Hematopoietic multipotent progenitor cell treated with erythropoietin and hydrocortisone succinate and interleukin-3 and kit ligand, for 6 days (in vitro differentiated cells): ENCODE results near the gene MCAT.

Experiments used
- DNase-seq: peaks from one replicate; pipeline ENCODE4 v3.0.0-alpha.2; 2015

Gene MCAT, protein sequence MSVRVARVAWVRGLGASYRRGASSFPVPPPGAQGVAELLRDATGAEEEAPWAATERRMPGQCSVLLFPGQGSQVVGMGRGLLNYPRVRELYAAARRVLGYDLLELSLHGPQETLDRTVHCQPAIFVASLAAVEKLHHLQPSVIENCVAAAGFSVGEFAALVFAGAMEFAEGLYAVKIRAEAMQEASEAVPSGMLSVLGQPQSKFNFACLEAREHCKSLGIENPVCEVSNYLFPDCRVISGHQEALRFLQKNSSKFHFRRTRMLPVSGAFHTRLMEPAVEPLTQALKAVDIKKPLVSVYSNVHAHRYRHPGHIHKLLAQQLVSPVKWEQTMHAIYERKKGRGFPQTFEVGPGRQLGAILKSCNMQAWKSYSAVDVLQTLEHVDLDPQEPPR

DNA sequence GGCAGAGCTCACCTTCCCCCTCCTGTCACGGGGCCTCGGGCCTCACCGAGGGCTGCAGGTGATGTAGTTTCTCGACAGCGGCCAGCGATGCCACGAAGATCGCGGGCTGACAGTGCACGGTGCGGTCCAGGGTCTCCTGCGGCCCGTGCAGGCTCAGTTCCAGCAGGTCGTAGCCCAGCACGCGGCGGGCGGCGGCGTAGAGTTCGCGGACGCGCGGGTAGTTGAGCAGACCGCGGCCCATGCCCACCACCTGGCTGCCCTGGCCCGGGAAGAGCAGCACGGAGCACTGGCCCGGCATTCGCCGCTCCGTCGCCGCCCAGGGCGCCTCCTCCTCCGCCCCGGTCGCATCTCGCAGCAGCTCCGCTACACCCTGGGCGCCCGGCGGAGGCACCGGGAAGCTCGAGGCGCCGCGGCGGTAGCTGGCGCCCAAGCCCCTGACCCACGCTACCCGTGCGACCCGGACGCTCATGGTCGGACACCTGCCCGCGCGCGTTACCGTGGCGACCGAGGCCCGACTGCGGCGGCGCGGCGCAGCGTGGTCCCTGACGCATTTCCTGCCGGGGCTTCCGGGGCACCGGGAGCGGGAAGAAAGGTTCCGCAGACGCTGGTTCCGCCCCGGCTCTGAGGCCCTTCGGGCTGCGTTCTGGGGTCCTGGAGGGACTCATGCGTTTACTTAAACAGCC, at the start of gene MCAT:
Gene MCAT, minus strand, starts transcription at position 519 of the 683 bp plus-strand sequence. Its CDS starts 50 bp downstream, at position 469.
- peak; percentile 92 for DNase-seq

DNA sequence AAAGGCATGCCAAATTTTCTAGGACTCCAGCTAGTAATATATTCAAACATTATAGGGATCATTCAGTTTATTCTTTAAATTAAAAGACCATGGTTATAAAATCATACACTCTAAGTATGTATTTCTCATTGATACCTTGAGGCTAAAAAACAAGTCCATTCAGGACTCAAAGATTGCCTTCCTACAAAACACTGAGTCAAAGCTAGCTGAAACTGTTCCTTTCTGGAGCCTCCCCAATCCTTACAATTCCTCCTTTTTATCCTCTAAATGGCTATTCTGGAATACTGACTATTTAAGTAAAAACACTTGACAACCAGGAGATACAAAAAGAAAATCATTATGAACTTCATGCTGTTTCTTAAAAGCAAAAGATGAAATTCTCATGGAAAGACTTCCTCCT, 48.6 kb upstream of the MCAT start:
- DNase-seq: no peak

- no peak for DNase-seq
Measured at GRCh38 chr22:43188829-43189545, 45.8 kb upstream of the MCAT start.

GRCh38 chr22:43187171-43188099, 44.2 kb upstream of the MCAT start:
- peak; percentile 96 for DNase-seq

DNA sequence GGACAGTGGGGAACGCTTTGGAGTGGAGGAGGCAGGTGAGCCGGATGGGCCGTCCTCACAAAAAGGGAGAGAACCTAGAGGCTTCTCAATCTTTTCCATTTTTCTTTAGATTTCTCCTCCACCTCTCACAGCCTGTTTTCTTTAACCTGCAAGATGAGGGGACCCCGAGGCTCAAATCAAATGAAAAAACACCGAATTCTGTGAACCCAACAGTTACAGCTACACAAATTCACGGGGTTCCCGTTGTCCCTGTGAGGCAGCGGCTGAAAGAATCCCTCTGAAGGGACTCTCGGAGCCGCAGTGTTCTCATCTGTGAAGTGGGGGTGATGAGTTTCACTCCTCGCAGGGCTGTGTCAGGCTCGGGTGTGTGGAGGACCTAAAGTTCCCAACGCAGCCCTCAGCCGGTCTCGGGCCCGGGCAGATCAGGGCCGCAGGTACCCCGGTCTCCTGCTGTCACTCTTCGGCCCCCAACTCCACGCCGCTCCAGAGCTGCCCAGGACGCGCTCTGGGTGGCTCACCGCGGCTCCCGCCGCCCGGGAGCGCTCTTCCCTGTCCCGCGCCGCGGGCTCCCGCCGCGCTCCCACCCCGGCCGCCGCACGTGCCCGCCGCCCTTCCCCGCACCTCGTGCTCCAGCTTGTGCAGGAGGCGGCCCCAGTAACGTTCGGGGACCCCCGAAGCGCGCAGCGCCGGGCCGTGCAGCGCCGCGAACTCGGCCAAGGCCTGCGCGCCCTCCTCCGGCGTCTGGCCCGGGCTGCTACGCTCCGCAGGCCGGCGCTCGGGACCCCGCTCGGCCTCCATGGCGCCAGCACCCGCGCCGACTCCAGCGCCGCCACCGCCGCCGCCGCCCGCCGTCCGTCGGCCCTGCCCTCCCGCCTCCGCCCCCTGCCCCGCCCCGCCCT, 43.3 kb upstream of the MCAT start, which contains the start of gene TTLL12:
Gene TTLL12, minus strand, starts transcription at position 863 of the 899 bp plus-strand sequence. Its CDS starts 65 bp downstream, at position 798.
- DNase-seq: peak; percentile 73

DNA sequence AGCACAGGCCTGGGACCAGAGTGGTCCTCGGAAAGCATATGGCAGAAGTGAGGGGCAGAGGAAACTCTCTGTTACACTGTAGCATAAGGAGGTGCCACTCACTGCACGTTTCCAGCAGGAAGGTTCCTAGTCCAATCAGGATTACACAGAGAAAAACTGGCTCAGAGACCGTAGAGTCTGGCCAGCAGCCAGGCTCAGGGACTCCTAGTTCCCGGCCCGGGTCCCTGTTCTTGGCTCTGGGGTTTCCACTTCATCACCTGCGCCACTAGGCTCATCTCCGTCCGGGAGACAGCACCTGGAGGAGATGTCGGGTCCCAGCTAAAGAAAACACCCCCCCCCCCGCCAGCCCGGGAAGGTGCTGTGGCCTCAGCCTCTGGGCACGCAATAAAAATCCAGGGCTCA, 42.7 kb upstream of the MCAT start:
- peak; percentile 58 for DNase-seq

DNA sequence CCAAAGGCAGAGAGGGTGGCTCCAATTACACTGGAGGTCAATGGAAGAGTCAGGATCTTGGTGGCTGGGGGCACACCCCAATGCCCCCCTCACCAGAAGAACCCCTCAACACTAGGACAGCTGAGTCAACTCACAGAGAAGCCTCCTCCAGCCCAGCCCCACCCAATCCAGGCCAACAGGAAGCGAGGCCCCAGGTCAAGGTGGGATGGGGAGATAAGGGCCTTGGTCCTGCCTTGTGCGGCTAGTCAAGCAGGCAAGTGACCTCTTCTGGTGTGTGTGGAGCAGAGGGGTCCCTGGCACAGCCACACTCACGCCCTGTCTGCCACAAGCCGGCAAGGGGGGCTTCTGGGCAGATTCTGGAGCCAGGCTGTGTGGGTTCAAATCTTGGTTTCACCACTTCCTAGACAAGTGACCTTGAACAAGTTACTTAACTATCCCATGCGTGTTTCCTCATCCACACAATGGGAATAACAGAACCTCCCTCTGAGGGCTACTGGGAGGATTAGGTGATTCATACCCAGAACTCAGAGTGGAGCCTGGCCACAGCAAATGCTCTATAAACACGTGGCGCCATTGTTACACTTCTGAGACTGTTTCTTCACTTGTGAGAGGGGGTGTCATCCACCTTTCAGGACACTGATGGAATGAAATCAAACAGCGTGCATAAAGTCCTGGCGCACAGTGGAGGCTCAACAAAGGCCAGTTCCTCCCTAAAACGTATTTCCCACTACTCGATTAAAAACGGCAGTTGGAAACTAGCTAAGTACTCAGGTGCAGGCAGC, 40.5 kb upstream of the MCAT start:
- DNase-seq: peak; percentile 95

DNA sequence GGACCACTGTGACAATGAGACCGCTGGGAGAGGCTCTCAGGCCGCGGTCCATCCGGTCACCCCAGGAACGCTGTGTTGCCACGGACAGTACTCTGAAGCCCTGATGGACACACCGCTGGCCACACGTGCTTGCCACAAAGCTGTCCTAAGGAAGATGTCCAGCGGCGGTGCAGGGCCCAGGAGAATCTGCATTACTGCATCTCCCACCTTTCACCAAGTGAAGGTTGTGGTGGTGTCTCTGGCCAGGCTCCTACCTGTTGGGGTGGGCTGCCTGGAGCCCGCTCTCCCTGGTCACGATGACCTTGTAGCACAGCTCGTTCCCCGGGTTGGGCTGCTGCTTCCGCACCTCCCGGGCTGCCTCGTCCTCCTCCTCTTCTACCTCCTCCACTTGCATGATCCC, 39.5 kb upstream of the MCAT start:
- DNase-seq: no peak

GRCh38 chr22:43182118-43182517, 38.9 kb upstream of the MCAT start:
- DNase-seq: no peak

DNA sequence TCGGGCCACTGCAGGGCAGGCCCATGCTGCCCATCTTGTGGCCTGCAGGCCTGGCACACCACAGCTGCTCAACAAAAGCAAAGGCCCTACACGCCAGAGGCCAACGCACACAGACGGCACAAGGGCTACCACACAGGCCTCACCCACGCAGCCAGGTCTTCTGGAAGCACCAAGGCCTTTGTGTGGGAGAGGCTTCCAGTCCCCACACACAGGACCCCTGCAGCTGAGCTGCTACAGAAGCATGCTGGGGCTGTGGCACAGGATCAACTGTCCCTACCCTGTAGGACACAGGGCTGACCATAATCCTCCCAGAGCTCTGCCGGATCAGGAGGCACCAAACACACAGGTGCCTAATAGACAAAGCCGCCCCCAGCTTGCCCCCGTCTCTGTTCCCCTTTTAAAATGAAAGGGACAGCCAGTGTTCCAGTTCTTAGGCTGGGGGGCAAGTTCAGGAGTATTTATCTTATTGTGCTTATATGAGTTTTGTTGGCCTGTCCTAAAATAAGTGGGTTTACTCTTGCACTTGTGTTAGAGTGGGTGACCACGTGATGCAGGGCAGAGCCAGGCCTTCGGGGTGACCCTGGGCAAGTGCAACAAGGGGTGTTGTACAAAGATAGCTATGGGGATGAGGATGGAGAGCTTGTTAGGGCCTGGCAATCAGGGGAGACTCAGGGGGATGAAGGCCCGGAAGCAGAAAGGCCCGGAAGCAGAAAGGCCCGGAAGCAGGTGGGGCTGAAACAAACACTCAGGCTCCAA, 38.3 kb upstream of the MCAT start:
- no peak for DNase-seq

DNA sequence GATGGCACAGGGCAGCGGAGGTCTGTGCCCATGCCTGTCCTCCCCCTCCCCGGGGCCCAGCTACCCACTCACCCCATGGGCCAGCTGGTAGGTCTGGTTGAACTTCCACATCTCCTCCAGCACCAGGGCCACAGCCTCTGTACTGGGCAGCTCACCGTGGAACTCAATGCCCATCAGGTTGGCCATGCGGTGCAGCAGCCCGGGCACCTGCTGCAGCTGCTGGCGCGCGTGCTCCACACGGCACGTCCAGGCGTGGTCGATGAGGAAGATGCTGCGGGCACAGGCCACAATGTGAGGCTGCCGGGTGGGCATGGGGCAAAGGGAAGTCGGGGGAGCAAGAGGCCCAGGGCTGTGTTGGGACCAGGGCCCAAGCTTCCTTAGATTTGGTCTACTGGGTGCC, 37.5 kb upstream of the MCAT start:
- DNase-seq: no peak

GRCh38 chr22:43179911-43180195, 36.7 kb upstream of the MCAT start:
- no peak for DNase-seq

GRCh38 chr22:43179146-43179910, 36.1 kb upstream of the MCAT start:
- DNase-seq: no peak

- no peak for DNase-seq
Measured at GRCh38 chr22:43177479-43177878, 34.3 kb upstream of the MCAT start.

- no peak for DNase-seq
Measured at GRCh38 chr22:43176090-43176489, 32.9 kb upstream of the MCAT start.

- DNase-seq: no peak
Measured at GRCh38 chr22:43174941-43175531, 31.8 kb upstream of the MCAT start.

DNA sequence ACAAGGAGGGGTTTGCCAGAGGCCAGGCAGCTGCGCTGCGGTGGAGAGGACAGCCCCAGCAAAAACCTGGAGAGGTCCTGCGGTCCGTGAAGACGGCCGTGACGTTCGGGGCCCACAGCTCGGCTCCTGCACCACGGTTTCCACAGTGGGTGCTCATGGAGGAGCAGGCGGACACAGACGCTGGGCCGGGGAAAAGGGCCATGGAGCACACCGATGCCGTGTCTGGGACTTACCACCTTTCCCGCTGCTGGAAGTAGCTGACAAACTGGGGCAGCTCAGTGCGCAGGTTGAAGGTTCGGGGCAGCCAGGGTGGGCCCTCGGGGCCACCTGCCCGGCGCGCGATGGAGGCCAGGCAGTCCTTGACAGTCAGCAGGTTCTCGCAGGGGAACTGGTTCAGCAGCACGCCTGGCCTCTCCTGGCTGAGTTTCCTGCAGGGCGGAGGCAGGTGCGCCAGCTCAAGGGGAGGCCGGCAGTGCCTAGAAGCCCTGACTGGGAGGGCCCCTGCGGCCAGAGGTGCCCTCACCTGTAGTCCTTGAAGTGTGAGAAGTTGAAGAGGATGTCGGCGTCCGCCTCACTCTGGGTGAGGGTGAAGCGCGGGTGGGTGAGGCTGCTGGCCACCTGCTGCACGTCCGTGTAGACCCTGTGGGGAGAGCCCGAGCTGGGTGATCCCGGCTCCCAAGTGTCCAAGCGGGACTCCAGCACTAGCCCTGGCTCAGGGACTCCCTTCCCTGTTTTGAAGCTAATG, 30.9 kb upstream of the MCAT start:
- no peak for DNase-seq

- DNase-seq: no peak
Measured at GRCh38 chr22:43173566-43173965, 30.4 kb upstream of the MCAT start.
